EL (cell line): Measurements from ENCODE around the gene SLC13A5.
"Not testable (repeated sequence)": the region's sequence is repeated elsewhere in the genome, so short reads cannot be mapped to it uniquely, and the experiment has no call there.

Experiments used
- DNase-seq: peaks from one replicate; pipeline ENCODE4 v3.0.0-alpha.2; 2016

SLC13A5 gene

DNA sequence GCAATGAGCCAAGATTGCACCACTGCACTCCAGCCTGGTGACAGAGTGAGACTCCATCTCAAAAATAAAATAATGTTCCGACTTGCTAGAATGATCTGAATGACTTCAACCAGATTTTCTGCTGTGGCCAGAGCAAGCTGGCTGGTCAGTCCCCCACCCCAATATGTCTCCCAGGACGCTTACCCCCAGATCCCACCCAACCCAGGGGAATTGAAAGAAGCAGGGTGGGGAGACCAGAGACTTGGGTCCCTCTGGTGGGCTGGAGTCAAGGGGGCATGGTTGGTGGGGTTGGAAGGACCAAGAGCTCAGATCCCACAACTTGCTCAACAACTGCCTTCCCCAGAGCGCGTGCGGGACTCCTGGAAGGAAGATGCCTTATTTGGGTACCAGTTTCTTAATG is 54.8 kb downstream of the SLC13A5 start:
- DNase-seq, result not testable (repeated sequence)

GRCh38 chr17:6657633-6658287 is 55.4 kb downstream of the SLC13A5 start:
- no peak for DNase-seq

DNA sequence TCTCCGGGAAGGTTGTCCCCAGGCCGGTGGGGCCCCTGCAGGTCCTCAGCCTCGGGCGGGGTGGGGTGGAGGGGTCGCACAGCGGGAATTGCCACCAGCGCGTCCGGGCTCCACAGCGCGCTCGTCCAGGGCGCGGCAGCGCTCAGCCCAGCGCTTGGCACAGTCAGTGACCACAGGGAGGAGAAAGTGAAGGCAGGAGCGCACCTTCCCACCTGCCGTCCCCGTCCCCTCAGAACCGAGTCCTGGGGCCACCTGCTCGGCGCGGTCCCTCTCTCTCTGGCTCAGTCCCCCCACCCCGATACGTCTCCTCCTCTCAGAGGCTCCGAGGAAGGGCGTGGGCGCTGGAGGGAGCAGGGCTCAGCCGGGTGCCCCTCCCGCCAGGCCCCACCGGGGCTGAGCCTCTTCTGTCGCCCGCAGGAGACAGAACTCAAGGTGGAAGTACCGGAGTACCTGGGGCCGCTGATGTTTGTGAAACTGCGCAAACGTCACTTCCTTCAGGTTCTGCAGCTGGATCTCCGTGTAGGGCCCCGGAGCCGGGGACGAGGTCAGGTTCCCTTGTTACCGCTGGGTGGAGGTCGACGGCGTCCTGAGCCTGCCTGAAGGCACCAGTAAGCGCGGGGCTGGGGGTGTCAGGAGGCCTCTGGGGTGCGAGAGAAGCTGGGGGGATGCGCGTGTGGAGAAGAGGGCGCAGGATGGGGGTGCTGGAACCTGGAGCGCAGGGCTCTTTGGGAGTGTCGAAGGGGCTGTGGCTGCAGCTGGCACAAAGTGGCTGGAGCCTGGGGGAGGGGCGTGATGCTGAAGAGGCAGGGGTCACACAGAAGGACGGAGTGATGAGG is 56.2 kb downstream of the SLC13A5 start:
- DNase-seq, result not testable (repeated sequence)

DNA sequence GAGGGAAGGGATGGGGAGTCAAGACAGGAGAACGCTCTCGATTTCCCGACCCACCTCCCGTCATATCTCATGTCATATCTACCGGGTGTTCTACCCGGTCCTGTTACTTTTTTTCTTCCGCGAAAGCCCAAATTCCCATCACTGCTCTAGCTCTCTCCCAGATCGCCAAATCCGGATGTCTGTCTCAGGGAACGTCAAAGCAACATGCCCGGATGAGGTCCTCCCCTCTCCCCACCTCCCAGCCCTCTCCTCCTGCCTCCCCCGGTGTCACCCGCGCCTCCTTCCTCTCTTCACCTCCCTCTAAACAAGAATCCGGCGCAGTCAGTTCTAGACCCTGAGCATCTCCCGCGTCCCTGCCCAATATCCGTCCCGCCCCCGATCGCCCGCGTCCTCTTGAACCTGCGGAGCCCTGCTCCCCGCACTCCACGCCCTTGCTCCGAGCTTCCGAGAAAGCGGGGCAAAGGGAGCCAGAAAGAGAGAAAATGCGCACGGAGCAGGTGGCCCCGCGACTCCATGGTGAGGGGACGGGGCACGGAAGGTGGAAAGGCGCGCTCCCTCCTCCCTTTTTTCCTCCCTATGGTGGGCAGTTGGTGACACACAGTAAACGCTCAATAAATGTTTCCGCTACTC is 57.3 kb downstream of the SLC13A5 start:
- not testable (repeated sequence) for DNase-seq

DNA sequence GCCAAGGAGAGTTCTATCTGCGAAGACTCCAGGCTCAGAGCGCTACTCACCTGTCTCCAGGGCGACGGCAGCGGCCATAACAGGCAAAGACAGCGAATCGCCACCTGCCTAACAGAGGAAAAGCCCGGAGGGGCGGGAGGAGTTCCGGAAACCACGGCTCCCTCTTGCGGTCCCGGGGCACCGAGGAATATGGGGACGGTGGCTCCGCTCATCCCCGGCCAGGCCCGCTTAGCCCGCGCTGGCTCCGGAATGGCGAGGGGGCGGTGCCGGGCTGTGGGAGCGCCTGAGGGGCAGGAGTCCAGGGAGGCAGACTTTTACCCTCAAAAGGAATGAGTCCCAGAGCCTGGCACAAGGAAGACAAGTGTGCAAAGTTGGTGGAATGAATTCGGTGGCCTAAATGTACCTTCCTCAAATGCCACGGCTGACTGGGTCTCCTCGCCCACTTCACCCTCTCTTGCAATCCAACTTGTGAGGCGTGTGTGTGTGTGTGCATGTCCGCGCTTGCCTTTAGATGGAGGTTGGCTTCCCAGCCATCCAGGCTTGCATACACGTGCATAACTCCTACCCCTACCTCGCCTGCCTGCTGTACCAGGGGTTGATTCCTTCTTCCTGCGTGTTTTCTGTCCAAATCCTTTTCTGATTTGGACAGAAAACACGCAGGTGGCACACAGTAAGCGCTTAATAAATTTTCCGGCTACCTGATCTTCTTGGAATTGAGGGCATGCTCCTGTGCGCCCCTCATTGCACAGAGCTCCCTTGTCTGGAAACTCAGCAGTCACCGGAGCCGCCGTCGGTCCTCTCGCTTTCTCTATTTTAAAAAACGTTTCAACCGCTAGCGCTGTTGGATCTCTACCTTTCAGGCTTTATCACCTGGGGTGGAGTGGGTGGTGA is 58.1 kb downstream of the SLC13A5 start:
- no peak for DNase-seq

DNA sequence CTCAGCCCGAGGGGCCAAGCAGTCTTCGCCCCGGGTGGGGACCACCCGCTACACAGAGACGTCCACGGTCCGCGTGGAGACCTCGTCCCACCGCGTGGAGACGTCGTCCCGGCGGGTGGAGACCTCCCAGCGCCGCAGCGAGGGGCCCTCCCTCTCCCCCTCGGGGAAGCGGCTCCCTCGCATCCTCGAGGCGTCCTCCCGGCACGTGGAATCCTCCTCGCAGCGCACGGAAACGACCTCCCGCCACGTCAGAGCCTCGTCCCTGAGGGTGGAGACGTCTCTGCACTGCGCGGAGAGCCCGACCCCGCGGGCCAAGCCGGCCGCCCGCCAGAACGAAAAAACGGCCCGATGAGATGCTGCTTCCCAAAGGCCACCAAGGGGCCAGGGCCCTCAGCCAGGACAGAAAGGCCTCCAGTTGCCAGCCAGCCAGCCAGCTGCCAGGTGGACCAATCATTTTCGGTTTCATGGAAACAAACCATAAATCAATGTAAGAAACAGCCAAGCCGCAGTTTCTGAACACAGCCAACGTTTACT is 61.2 kb downstream of the SLC13A5 start:
- DNase-seq, result no peak

GRCh38 chr17:6651354-6651918 is 61.7 kb downstream of the SLC13A5 start, which contains the start of the genes C17orf100 and MED31:
TSS of gene C17orf100 (plus strand) at chr17:6651762. CDS start at chr17:6651914, 152 bp downstream.
TSS of gene MED31 (minus strand) at chr17:6651605. CDS start at chr17:6651528, 77 bp downstream.
- DNase-seq, result peak; percentile 96

DNA sequence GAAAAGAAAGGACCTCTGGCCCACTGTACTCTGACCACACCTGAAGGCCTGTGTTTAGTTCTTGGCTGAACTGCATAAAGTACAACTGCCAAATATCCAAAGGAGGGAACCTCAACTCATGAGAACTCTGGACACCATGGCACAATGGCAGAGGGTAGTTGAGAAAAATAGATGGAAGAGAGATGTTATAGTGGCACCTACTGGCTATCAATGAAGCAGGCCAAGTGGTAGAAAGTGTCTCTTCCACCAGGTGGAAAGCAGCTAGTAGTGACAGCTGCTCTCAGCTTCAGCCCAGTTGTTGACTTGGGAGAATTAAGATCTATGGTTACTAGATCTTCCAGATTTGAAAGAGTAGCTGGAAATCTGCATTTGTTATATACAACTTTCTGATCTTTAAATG is 65.0 kb downstream of the SLC13A5 start:
- peak; percentile 18 for DNase-seq

DNA sequence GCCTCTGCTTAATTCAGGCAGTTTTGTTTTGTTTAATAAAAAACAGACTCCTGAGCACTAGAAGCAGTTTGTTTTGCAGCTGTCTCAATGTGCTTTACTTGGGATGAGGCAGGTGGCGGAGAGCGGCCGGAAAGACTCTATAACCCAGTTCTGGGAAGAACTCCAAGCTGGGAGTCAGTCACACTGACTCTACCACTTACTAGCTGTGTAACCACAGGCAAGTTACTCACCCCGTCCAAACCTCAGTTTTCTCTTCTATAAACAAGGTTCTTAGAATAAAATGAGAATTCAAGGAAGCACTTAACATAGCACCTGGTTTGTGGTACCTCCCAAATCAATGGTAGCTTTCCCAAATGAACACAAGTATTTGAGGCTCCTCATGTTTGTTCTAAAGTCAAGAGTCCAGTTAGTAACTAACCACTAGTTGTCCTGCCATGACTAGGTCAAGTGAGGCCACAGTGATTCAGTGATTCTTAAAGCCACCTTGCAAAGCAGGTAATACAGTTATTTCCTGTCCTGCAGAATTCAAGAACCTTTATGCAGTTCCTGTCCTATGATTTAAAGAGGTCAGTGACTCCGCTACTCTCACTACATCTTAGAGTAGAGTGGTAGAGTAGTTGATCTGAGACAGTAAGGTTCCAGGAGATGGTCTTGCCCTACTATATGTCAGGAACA is 69.6 kb downstream of the SLC13A5 start:
- peak; percentile 79 for DNase-seq

GRCh38 chr17:6642592-6642991 is 70.6 kb downstream of the SLC13A5 start:
- peak; percentile 31 for DNase-seq

GRCh38 chr17:6641247-6641863 is 71.8 kb downstream of the SLC13A5 start:
- DNase-seq, result no peak

GRCh38 chr17:6640536-6641246 is 72.5 kb downstream of the SLC13A5 start, which contains the start of the genes KIAA0753 and TXNDC17:
TSS of gene KIAA0753 (minus strand) at chr17:6640711. CDS start at chr17:6635103, 5,608 bp downstream.
TSS of gene TXNDC17 (plus strand) at chr17:6641060. CDS start at chr17:6641083, 23 bp downstream.
- peak; percentile 92 for DNase-seq

- DNase-seq, result peak; percentile 48
These were observed 73.3 kb downstream of the SLC13A5 start for GRCh38 chr17:6639586-6640535.

DNA sequence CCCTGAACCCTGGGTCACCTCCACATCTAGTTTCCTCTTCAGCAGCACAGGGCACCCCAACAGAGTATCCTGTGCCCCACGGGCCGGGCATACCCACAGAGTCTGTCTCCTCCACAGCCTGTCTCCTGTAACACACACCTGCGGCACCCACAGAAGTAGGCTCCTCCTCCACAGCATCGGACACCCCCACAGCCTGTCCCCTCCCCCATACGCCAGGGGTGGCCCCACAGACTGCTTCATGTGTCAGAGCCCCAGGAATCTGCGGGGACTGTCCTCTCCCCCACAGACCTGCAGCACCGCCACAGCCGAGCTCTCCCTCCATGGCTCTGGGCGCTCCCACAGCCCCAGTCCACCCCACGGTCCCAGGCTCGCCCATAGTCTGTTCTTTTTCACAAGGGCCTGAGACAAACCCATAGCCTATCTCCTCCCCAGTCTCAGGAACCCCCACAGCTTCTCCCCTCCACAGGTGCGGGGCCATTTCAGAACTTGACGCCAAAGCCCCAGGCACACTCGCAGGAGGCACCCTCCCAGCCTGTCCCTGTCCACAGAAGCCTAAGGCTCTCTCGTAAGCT is 74.1 kb downstream of the SLC13A5 start:
- DNase-seq, result no peak

- no peak for DNase-seq
These were observed 74.9 kb downstream of the SLC13A5 start for GRCh38 chr17:6638046-6638908.

GRCh38 chr17:6637458-6637840 is 75.7 kb downstream of the SLC13A5 start:
- DNase-seq, result no peak
